Endothelial cell of hepatic sinusoid (primary cell): ENCODE results near the gene HYAL1.

Source experiments
- in situ Hi-C: cut with HindIII; loops from 2 replicates; pipeline ENCODE4 v1.10.0; 2017; ENCODE audit warnings: low sequenced_read_pairs

Gene HYAL1

DNA sequence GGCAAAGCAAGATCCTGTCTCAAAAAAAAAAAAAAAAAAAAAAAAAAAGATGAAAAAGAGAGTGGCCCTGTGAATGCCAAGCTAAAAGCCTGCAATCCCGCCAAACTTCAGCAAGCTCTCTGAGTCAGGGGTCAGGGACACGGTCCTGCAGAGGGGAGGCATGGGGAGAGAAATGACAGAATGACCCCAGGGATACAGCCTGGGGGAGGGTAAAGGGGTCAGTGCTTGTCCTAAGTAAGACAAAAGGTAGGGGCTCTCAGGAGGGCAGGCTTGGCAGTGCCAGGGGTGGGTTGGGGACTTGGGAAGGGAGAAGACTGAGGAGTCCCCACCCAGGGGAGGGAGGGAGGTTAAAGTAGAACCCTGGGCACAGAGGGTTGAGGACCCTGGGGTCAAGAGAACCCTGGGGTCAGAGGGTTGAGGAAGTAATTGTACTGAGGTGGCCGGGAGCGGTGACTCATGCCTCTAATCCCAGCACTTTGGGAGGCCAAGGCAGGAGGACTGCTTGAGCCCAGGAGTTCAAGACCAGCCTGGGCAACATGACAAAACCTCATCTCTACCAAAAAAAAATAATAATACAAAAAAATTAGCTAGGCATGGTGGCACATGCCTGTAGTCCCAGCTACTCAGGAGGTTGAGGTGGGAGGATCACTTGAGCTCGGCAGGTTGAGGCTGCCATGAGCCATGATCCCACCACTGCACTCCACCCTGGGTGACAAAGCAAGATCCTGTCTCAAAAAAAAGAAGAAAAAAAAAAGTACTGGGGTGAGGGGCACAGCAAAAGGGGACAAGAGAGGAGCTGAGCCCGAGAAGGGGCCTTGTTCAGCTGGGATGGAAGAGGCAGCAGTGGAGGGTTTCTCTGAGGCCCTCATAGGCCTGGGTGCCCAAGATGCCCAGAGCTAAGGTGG is 39.6 kb downstream of the HYAL1 start:
- in situ Hi-C loops = loop anchor here (5.0 kb wide), 1 partner anchor 41 kb away; no protein-coding TSS in a partner anchor

DNA sequence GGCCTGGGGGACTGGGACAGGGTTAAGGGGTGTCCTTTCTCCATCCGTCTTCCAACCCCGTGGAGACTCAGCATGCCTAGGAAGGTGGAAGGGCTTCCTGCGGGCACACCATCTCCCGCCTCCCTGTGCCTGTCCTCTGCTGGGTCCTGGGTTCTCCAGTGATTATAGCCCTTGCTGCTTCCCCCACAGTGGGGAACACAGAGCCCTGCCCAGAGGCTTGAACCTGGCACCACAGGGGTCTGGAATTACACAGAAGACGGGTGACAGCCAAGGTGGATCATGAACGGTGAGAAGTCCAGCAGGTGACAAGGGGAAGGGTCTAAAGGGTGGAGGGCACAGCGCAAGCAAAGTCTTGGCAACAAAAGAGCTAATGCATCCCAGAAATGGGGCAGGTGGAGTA is 40.6 kb downstream of the HYAL1 start:
- in situ Hi-C loops = loop anchor here (5.0 kb wide), 1 partner anchor 40 kb away; no protein-coding TSS in a partner anchor

DNA sequence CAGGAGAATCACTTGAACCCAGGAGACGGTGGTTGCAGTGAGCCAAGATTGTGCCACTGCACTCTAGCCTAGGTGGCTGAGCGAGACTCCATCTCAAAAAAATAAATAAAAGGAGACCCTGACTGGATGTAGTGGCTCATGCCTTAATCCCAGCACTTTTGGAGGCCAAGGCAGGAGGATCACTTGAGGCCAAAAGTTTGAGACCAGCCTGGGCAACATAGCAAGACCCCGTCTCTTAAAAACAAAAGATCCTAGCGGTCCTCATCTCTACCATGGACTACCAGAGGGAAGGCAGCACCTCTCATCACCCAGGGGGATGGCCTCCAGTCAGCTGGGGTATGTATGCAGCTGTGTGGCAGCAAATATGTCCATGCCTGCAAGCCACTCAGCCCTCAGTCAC is 41.2 kb downstream of the HYAL1 start:
- in situ Hi-C loops = loop anchor here (5.0 kb wide), 1 partner anchor 40 kb away; no protein-coding TSS in a partner anchor

DNA sequence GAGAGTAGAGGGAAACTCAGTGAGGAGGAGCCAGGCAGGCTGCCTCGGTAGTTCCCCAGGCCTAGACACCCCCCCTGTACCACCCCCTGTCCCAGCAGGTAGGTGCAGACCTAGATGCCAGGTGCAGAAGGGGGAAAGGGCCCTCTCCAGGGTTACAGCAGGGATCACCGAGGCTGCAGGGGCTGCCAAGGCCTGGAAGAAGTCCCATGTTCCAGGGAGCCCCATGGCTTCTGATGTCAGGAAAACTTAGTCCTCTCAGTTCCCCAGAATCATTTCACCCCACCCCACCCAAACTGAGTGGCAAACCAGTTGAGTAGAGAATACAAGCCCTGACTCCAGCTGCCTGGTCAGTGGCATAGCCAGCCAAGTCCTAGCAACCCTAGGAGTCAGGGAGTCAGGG is 41.9 kb downstream of the HYAL1 start:
- in situ Hi-C loops = loop anchor here (5.0 kb wide), 1 partner anchor 39 kb away; no protein-coding TSS in a partner anchor

DNA sequence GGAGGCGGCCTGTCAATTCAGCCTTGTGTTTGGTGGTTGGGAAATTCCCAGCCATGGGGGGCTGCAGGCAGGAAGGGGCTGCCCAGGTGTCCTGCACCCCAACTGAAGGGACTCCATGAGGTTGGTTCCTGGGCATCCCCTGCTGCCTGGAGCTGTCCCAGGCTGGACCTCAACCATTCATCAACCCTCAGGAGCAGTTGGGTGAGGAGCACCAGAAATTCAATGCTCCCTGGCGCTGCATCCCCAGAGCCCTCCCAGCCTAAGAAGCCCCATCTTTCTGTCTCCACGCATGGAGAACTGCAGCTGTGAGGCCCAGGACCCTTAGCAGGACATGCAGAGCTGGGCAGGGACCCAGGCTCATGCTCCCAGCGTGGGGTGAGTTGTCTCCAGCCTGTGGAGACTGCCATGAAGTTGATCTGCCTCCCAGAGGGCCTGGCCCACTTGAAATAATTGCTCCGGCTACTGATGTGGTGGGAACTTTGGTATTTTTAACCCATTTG is 42.4 kb downstream of the HYAL1 start:
- in situ Hi-C loops = loop anchor here (5.0 kb wide), 1 partner anchor 39 kb away; no protein-coding TSS in a partner anchor

DNA sequence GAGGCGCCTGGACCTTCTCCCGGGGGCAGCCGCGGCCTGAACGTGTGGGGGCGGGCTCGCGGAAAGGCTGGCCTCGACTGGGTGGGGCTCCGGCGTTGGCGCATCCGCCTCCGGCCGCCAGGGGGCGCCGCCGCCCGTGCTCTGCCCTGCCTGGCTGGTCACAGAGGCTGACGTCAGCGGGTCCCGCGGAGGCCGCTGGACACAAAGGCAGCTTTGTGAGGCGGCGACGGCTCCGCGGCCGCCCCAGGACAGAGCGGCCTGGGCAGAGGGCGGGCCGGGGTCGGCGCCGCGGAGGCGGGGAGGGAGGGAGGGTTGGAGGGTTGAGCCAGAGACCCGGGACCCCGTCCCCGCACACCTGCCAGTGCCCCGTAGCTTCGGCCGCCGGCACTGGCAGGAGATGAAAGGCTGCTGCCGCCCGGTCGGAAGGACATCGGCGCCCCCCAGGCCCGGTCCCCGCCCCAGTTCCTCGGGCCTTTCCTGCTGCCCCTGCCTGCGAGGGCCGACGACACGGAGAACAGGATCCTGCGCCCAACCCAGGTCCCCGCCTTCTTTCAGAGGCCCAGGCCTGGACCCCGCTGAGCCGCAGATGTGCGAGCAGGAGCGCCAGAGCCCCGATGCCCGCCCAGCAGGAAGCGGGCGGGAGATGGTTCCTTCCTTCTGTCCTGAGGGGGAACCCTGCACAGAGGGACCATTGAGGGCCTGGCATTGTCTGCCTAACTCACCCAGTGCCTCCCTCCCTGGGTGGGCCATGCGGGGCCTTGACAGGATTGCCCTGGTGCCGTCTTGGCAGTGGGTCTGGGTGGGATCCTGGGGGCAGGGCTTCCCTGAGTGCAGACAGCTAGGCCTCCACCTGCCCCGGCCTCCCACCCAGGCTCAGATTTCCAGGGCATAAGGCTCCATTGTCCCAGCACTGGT is 43.1 kb downstream of the HYAL1 start:
- in situ Hi-C loops = loop anchor here (5.0 kb wide), 1 partner anchor 38 kb away; no protein-coding TSS in a partner anchor

DNA sequence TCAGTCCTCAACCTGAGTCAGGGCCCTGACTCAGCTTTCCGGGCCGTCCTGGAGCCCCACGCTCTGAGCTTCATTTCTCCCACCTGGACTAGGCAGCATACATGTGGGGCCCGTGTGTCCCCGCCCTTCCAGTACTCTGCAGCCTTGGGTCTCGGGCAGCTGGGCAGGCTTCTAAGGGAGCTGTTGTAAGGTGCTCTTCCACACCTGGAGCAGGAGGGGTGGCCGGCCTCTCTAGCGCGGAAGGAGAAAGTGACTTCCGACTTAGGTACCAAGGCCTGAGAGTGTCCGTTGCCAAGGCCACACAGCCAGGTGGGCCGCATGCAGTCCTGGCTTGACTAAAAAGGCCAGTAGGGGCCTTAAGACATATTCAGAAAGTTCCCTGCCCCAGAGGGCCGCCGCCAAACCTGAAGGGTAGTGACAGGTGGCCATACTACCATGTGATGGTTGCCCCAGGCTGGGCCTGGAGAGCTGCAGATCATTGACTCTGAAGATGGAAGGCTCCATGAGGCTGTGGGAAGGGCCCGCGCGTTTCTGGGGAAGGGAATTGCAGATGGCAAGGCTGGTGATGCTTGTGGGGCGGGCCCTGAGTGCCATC is 43.8 kb downstream of the HYAL1 start:
- in situ Hi-C loops = loop anchor here (5.0 kb wide), 1 partner anchor 37 kb away; no protein-coding TSS in a partner anchor

DNA sequence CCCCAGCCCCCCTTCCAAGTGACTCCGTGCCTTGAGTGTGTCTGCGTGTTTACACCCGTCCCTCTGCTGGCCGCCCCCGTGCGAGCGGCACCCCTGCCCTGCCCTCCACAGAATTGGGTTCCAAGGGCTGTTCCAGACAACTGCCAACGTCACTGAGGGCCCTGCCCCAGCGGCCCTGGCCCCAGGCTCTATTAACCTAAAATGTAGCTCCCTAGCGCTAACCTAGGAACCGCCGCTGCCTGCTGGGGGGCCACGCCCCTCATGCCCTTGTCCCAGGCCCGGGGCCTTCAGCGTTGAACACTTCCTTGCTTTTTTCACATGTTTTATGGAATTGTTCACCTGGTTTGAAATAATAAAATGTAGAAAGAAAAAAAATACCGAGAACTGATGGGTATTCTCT is 44.4 kb downstream of the HYAL1 start:
- in situ Hi-C loops = no loop called here

DNA sequence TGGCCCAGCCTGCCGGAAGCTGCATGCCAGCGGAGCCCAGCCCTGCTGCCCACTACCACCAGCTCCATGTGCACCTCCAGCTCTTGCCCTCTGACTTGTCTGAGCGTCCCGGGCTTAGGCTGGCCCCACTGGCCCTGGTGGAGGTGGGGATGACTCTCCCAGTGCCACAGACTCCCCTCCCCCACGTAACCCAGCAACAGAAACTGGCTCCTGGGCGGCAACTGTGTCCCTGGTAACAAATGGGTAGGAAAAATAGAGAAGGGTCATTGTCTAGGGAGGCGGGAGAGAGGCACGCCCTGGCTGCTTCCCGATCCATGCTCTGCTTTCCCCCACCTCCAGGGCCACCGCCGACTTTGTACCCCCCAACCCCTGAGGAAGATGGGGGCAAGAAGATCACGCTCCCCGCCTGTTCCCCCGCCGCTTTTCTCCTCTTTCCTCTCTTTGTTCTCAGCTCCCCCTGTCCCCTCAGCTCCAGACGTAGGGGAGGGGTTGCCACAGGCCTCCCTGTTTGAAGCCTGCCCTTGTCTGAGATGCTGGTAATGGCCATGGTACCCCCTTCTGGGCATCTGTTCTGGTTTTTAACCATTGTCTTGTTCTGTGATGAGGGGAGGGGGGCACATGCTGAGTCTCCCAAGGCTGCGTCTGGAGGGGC is 45.2 kb downstream of the HYAL1 start:
- in situ Hi-C loops = no loop called here

DNA sequence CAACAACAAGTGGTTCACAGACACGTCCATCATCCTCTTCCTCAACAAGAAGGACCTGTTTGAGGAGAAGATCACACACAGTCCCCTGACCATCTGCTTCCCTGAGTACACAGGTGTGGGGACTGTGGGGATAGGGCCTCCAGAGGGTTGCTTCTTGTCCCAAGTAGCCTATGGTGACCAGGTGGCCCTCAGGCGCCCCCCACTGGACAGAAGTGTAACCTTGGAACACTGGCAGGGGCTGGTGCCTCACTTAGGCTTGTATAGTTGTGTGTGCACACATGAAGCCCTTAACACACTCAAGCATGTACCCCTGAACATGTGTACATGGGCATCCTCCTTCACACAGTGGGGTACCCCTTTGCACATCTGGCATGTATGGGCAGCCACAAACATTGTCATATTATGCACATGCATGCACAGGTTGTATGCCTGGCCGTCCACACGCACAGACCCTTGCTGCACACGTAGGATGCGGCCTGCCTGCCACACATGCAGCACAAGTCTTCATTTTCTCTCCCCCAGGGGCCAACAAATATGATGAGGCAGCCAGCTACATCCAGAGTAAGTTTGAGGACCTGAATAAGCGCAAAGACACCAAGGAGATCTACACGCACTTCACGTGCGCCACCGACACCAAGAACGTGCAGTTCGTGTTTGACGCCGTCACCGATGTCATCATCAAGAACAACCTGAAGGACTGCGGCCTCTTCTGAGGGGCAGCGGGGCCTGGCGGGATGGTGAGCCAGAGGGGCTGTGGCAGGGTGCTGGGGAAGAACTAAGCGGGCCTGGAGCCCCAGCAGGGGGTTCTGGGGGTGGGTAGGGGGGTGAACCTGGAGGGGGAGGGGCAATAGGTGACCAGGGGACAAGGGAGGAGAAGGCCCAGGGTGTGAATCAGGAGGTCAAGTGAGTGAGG is 46.1 kb downstream of the HYAL1 start:
- in situ Hi-C loops = no loop called here

DNA sequence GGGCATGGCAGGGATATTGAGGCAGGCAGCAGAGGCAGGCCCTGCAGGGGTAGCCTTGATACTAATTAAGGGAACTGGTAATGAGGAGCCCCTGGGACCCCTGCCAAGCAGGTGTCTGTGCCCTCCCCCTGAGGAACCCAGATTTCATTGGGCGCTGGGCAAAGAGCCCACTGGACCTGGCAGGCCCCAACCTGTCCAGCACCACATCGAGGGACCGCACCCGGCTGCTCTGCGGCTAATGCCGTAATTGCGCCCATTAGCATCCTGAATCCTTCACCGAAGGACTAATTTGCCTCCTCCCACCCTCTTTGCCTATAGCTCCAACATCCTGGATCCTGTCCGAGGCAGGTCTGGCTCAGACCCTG is 48.1 kb downstream of the HYAL1 start:
- in situ Hi-C loops = no loop called here

DNA sequence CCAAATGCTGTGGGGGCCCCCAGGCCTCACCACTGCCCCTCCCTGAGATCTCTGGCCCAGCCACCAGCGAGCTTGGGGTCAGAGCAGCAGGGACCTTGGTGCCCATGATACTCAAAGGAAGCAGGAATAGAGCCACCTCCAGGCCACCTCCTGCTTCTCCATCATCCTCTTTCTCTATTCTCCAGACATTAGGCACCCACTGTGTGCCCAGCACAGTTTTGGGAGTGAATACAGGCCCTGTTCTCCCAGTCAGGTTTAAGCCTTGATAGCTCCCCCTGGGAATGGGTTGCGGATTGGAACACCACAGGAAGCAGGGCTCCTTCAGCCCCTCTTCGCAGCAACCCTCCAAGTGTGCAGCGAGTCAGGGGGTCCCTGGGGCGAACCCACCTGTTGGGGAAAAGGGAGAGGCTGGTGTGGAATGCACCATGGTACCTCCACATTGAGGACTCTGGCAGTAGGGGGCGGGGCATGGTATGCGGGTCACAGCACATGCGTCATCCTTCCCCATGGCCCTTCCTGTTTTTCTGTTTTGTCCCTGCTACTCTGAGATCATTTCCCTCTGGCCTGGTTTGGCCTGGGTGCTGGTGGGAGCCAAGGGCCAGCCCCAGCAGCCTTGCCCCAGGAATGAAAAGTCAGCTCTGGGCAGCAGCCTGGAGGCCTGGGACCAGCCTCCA is 48.7 kb downstream of the HYAL1 start:
- in situ Hi-C loops = no loop called here

DNA sequence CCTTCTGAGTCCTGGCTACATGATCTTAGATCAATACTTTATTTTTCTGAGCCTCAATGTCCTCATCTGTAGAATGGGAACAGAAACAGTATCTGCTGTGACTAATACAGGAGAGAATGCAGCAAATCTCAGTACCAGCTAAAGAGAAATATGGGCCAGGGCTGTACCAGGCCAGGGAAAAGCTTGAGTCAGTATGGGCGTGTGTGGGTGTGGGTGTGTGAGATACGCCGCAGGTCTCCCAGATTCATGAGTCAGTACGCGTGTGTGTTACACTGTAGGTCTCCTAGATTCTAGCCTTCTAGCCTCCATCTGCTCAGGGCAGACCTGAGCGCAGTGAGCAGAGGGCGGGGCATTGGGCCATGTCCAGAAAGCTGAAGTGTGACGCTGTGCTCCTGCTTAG is 52.2 kb downstream of the HYAL1 start:
- in situ Hi-C loops = no loop called here

DNA sequence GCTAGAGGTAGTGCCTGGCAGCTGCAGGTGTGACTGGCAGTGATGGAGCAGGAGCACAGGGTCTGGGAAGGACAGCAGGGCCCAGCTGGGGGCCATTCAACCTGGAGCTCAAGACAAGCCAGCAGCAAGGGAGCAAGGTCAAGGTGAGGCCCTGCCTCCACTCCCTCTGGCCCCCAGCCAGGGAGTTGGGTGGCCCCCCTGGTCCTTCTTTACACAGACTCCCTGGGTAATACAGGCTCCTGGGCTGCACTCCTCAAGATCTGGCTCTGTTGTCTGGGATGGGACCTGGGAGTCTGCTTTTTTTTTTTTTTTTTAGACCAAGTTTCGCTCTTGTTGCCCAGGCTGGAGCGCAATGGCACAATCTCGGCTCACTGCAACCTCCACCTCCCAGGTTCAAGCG is 52.9 kb downstream of the HYAL1 start:
- in situ Hi-C loops = no loop called here
